GM21825 (cell line): ENCODE measurements around the gene KLF6.

ENCODE experiments used
- ATAC-seq: cut with Tn5 transposase; IDR thresholded peaks from one replicate; pipeline ENCODE4 v1.9.1; 2021; ENCODE audit warnings: mild to moderate bottlenecking, moderate library complexity; ENCODE audit not compliant: unreplicated experiment

KLF6 gene

GRCh38 chr10:3758491-3758970 is 26.5 kb downstream of the KLF6 start:
- no peak for ATAC-seq

- ATAC-seq: peak; percentile 74
These were observed 27.1 kb downstream of the KLF6 start for GRCh38 chr10:3757638-3758490.

- ATAC-seq: no peak
These were observed 27.8 kb downstream of the KLF6 start for GRCh38 chr10:3757250-3757637.

GRCh38 chr10:3756360-3756740 is 28.7 kb downstream of the KLF6 start:
- ATAC-seq: no peak

GRCh38 chr10:3755440-3756359 is 29.3 kb downstream of the KLF6 start:
- no peak for ATAC-seq

- no peak for ATAC-seq
These were observed 30.1 kb downstream of the KLF6 start for GRCh38 chr10:3754727-3755439.

- ATAC-seq: no peak
These were observed 34.2 kb downstream of the KLF6 start for GRCh38 chr10:3750854-3751253.

- peak; percentile 28 for ATAC-seq
These were observed 34.8 kb downstream of the KLF6 start for GRCh38 chr10:3750006-3750816.

- ATAC-seq: peak; percentile 59
These were observed 35.4 kb downstream of the KLF6 start for GRCh38 chr10:3749600-3749999.

GRCh38 chr10:3749011-3749410 is 36.0 kb downstream of the KLF6 start:
- ATAC-seq: no peak

GRCh38 chr10:3748484-3748883 is 36.5 kb downstream of the KLF6 start:
- ATAC-seq: no peak

- no peak for ATAC-seq
These were observed 37.0 kb downstream of the KLF6 start for GRCh38 chr10:3747984-3748383.

- ATAC-seq: no peak
These were observed 37.6 kb downstream of the KLF6 start for GRCh38 chr10:3747248-3747960.

- ATAC-seq: no peak
These were observed 38.4 kb downstream of the KLF6 start for GRCh38 chr10:3746634-3747033.

- no peak for ATAC-seq
These were observed 39.5 kb downstream of the KLF6 start for GRCh38 chr10:3745521-3745920.

GRCh38 chr10:3741688-3742461 is 43.1 kb downstream of the KLF6 start:
- ATAC-seq: no peak

GRCh38 chr10:3740157-3740871 is 44.7 kb downstream of the KLF6 start:
- no peak for ATAC-seq

- no peak for ATAC-seq
These were observed 46.1 kb downstream of the KLF6 start for GRCh38 chr10:3738855-3739350.
